Upper lobe of right lung (tissue), 1 donor: ENCODE data around the gene MYO1E. TPM values are rescaled to one million over a fixed set of nuclear protein-coding genes. Genes with fewer than 3 reads are reported as not detected.

Experiments used
- ATAC-seq: fragments of 200-7000 bp; cut with Tn5 transposase; one replicate; pipeline ENCODE4 v1.9.1; 2020; ENCODE audit warnings: mild to moderate bottlenecking, moderate library complexity
- DNase-seq: peaks from one replicate; pipeline ENCODE4 v3.0.0-alpha.2; 2020
- H3K27ac ChIP-seq: fragments of 200-600 bp; one replicate; pipeline ENCODE4 v1.8.0; 2022
- H3K27me3 ChIP-seq: fragments of 200-600 bp; one replicate; pipeline ENCODE4 v1.8.0; 2022; ENCODE audit warnings: mild to moderate bottlenecking
- H3K36me3 ChIP-seq: fragments of 200-600 bp; one replicate; pipeline ENCODE4 v1.8.0; 2022
- H3K4me1 ChIP-seq: fragments of 200-600 bp; one replicate; pipeline ENCODE4 v1.8.0; 2022
- H3K4me3 ChIP-seq: fragments of 200-600 bp; one replicate; pipeline ENCODE4 v1.8.0; 2022; ENCODE audit warnings: mild to moderate bottlenecking
- H3K9me3 ChIP-seq: fragments of 200-600 bp; one replicate; pipeline ENCODE4 v1.8.0; 2022
- CTCF ChIP-seq: fragments of 200-600 bp; IDR thresholded peaks from one replicate; pipeline ENCODE4 v1.8.0; 2022; ENCODE audit warnings: antibody characterized with exemption
- intact Hi-C: fragments of 100-400 bp; cut with DNase I; formaldehyde crosslinking; loops from one replicate; pipeline ENCODE4 v1.11.0; 2022
- total RNA-seq: library from RNA; stranded (reverse); fragmentation: NEBNext Ultra II Directional; extraction: Animal tissue kit (Norgen Biotek cat#: 25700); gene quantifications from one replicate; pipeline ENCODE4 v1.2.1, GENCODE V29; 2021
- donor health status: DM: no; HTN: yes; CAD: no; lungs with severe emphysema.

Gene MYO1E
- total RNA-seq, 1 donor from 2014 or later, result 98.4 TPM

GRCh38 chr15:59413577-59413976, 40.9 kb upstream of the MYO1E start:
- no peak for ATAC-seq
- Histone ChIP-seq H3K4me1 (peaks cover 17% of the 10 kb centered on the region), H3K27ac (no peak overlapping the region), H3K9me3 (no peaks in the 10 kb centered on the region), H3K4me3 (no peak overlapping the region), H3K36me3 (no peaks in the 10 kb centered on the region), H3K27me3 (no peaks in the 10 kb centered on the region)
- intact Hi-C loops, result no loop called here
- TF ChIP-seq CTCF, result no peak
- no peak for DNase-seq

GRCh38 chr15:59410391-59410896, 37.8 kb upstream of the MYO1E start:
- DNase-seq (no peak), ATAC-seq (peak; percentile 85)
- Histone ChIP-seq H3K4me3 (no peak overlapping the region), H3K27ac (no peak overlapping the region), H3K27me3 (no peaks in the 10 kb centered on the region), H3K4me1 (peaks cover 17% of the 10 kb centered on the region), H3K36me3 (no peaks in the 10 kb centered on the region), H3K9me3 (no peaks in the 10 kb centered on the region)
- no peak for TF ChIP-seq CTCF
- intact Hi-C loops, result no loop called here

GRCh38 chr15:59407946-59408345, 35.3 kb upstream of the MYO1E start:
- no peak for TF ChIP-seq CTCF
- DNase-seq (no peak), ATAC-seq (no peak)
- Histone ChIP-seq H3K27me3 (no peaks in the 10 kb centered on the region), H3K4me1 (peaks cover 17% of the 10 kb centered on the region), H3K4me3 (no peak overlapping the region), H3K36me3 (no peaks in the 10 kb centered on the region), H3K9me3 (no peaks in the 10 kb centered on the region), H3K27ac (no peak overlapping the region)
- intact Hi-C loops, result no loop called here

GRCh38 chr15:59406446-59406845, 33.8 kb upstream of the MYO1E start:
- Histone ChIP-seq H3K27ac (no peak overlapping the region), H3K36me3 (no peaks in the 10 kb centered on the region), H3K4me1 (peaks cover 17% of the 10 kb centered on the region), H3K4me3 (no peak overlapping the region), H3K9me3 (no peaks in the 10 kb centered on the region), H3K27me3 (no peaks in the 10 kb centered on the region)
- no peak for DNase-seq
- peak; percentile 55 for ATAC-seq
- no peak for TF ChIP-seq CTCF
- intact Hi-C loops, result no loop called here

- ATAC-seq (no peak), DNase-seq (no peak)
- intact Hi-C loops, result no loop called here
- no peaks in the 10 kb centered on the region for H3K9me3 ChIP-seq
- H3K27me3 ChIP-seq, result no peaks in the 10 kb centered on the region
- TF ChIP-seq CTCF, result no peak
- H3K27ac ChIP-seq, result no peak overlapping the region
- no peaks in the 10 kb centered on the region for H3K36me3 ChIP-seq
- H3K4me1 ChIP-seq, result peaks cover 10% of the 10 kb centered on the region
- H3K4me3 ChIP-seq, result no peak overlapping the region
Measured at GRCh38 chr15:59405079-59405478, 32.4 kb upstream of the MYO1E start.
